GM12878 (cell line): ENCODE data around the gene RABEP2. TPM values are rescaled to one million over a fixed set of nuclear protein-coding genes. Genes with fewer than 3 reads are reported as not detected.

ENCODE experiments used
- ASH2L ChIP-seq: fragments of 300-600, 200-600 bp; sonication (generic); IDR thresholded peaks from 2 replicates; pipeline ENCODE4 v1.6.1; 2017; ENCODE audit warnings: low read depth, mild to moderate bottlenecking, borderline replicate concordance
- ATF7 ChIP-seq: fragments of 450-650 bp; IDR thresholded peaks from 2 replicates; pipeline ENCODE4 v1.6.1; 2016; ENCODE audit warnings: low read depth, mild to moderate bottlenecking
- BACH1 ChIP-seq: fragments of 450-650 bp; IDR thresholded peaks from 2 replicates; pipeline ENCODE4 v1.6.1; 2017; ENCODE audit warnings: mild to moderate bottlenecking, borderline replicate concordance
- BCL11A ChIP-seq: IDR thresholded peaks from 2 replicates; pipeline ENCODE4 v1.6.1; 2011; ENCODE audit warnings: low read depth, low read length
- BCLAF1 ChIP-seq: fragments of 450-650 bp; IDR thresholded peaks from 2 replicates; pipeline ENCODE4 v1.6.1; 2017; ENCODE audit warnings: antibody characterized with exemption, mild to moderate bottlenecking, moderate library complexity
- BHLHE40 ChIP-seq, 2 experiments: fragments of 450-650 bp in 1 of 2; IDR thresholded peaks; 2 replicates each; pipeline ENCODE4 v1.6.1; 2011 to 2017; ENCODE audit warnings: low read depth in 2 of 2, borderline replicate concordance in 1 of 2, improper control_type of control experiment in 1 of 2, low read length in 1 of 2, mild to moderate bottlenecking in 1 of 2
- BMI1 ChIP-seq: fragments of 450-650 bp; IDR thresholded peaks from 2 replicates; pipeline ENCODE4 v1.6.1; 2016; ENCODE audit warnings: mild to moderate bottlenecking, moderate library complexity, borderline replicate concordance
- EED ChIP-seq: sonication (generic); IDR thresholded peaks from 2 replicates; pipeline ENCODE4 v1.6.1; 2016; ENCODE audit warnings: antibody characterized with exemption, low read depth
- EZH2 ChIP-seq: IDR thresholded peaks from 2 replicates; pipeline ENCODE4 v1.6.1; 2012; ENCODE audit warnings: low read depth, mild to moderate bottlenecking, control low read depth, inconsistent platforms, low read length, borderline replicate concordance; ENCODE audit not compliant: control insufficient read depth
- GATAD2B ChIP-seq: fragments of 450-650 bp; conservative IDR thresholded peaks from 2 replicates; pipeline ENCODE4 v1.6.1; 2017; ENCODE audit warnings: low read depth, mild to moderate bottlenecking, moderate library complexity
- KDM1A ChIP-seq: fragments of 200-600 bp; sonication (generic); IDR thresholded peaks from 2 replicates; pipeline ENCODE4 v1.6.1; 2016; ENCODE audit warnings: borderline replicate concordance
- MAX ChIP-seq: IDR thresholded peaks from 2 replicates; pipeline ENCODE4 v1.6.1; 2012; ENCODE audit warnings: low read depth, low read length, improper control_type of control experiment
- MTA2 ChIP-seq: fragments of 450-650 bp; IDR thresholded peaks from 2 replicates; pipeline ENCODE4 v1.6.1; 2016; ENCODE audit warnings: low read depth, mild to moderate bottlenecking, moderate library complexity
- MYB ChIP-seq: fragments of 150-350 bp; IDR thresholded peaks from 2 replicates; pipeline ENCODE4 v1.6.1; 2014; ENCODE audit warnings: mild to moderate bottlenecking, low read depth, low read length, borderline replicate concordance
- NR2F1 ChIP-seq: fragments of 450-650 bp; conservative IDR thresholded peaks from 2 replicates; pipeline ENCODE4 v1.6.1; 2017; ENCODE audit warnings: mild to moderate bottlenecking
- POU2F2 ChIP-seq: IDR thresholded peaks from 3 replicates; pipeline ENCODE4 v1.6.1; 2011; ENCODE audit warnings: low read depth, mild to moderate bottlenecking, low read length, borderline replicate concordance
- SMC3 ChIP-seq: IDR thresholded peaks from 2 replicates; pipeline ENCODE4 v1.6.1; 2011; ENCODE audit warnings: low read length, improper control_type of control experiment, borderline replicate concordance
- SREBF1 ChIP-seq: IDR thresholded peaks from 2 replicates; pipeline ENCODE4 v1.6.1; 2012; ENCODE audit warnings: mild to moderate bottlenecking, low read length
- STAT1 ChIP-seq: fragments of 450-650 bp; conservative IDR thresholded peaks from 2 replicates; pipeline ENCODE4 v1.6.1; 2014; ENCODE audit warnings: antibody characterized with exemption, mild to moderate bottlenecking
- ZBTB4 ChIP-seq: fragments of 450-650 bp; formaldehyde crosslinking; IDR thresholded peaks from 2 replicates; pipeline ENCODE4 v1.4.0; 2022; ENCODE audit warnings: mild to moderate bottlenecking, moderate library complexity
- ZNF217 ChIP-seq: fragments of 450-650 bp; IDR thresholded peaks from 2 replicates; pipeline ENCODE4 v1.6.1; 2017; ENCODE audit warnings: antibody characterized with exemption, mild to moderate bottlenecking
- ZNF274 ChIP-seq: IDR thresholded peaks from one replicate; pipeline ENCODE4 v1.8.0; 2011; ENCODE audit not compliant: insufficient read length, insufficient read depth
- ZNF384 ChIP-seq: IDR thresholded peaks from 2 replicates; pipeline ENCODE4 v1.6.1; 2012; ENCODE audit warnings: low read depth, mild to moderate bottlenecking, low read length, improper control_type of control experiment, borderline replicate concordance
- ZNF622 ChIP-seq: fragments of 450-650 bp; IDR thresholded peaks from 2 replicates; pipeline ENCODE4 v1.6.1; 2017; ENCODE audit warnings: mild to moderate bottlenecking, inconsistent platforms
- ZZZ3 ChIP-seq: IDR thresholded peaks from 2 replicates; pipeline ENCODE4 v1.6.1; 2011; ENCODE audit warnings: low read depth; ENCODE audit not compliant: control insufficient read depth, insufficient read length
- polyA plus RNA-seq, 11 experiments: library from polyadenylated mRNA; depleted of rRNA in 4 of 11; unstranded in 6 of 11; stranded (reverse) in 5 of 11; fragments of >200 nt; fragmentation: Nextera tagmentation in 4 of 11; fragmentation: Illumina TruSeq in 1 of 11; extraction: Ambion mirVana in 4 of 11; extraction: Trizol in 1 of 11; gene quantifications; 1 replicate in 1 of 11; 2 replicates in 10 of 11; pipeline versions ENCODE4 v1.2.1 to v1.2.3, GENCODE V29; 2011 to 2016; ENCODE audit warnings: inconsistent platforms in 2 of 11, missing spikeins in 2 of 11, low read depth in 1 of 11
- total RNA-seq, 4 experiments: library from RNA; depleted of rRNA in 3 of 4; stranded (reverse); fragments of >200 nt in 3 of 4; fragmentation: Illumina TruSeq in 1 of 4; extraction: Trizol in 1 of 4; gene quantifications; 2 replicates each; pipeline versions ENCODE4 v1.2.1 to v1.2.3, GENCODE V29; 2013 to 2021
- TF ChIP-seq, protein P1 (sequence below): IDR thresholded peaks from 2 replicates; pipeline ENCODE4 v1.6.1; 2012; ENCODE audit warnings: low read length, inconsistent platforms

The RABEP2 gene
- total and polyA plus RNA-seq, 10 of the 15 experiments (the other 5 are each of a cell fraction or from before 2014, with no cell fraction given): 0.47 to 33.2 (median 18.6) TPM

- TF ChIP-seq ZBTB4 (CRISPR knock-in tag): no peak
- peak; percentile 64 for TF ChIP-seq GATAD2B
- TF ChIP-seq BMI1: no peak
- no peak for TF ChIP-seq SREBF1
- peak; percentile 71 for TF ChIP-seq NR2F1
- TF ChIP-seq MAX: no peak; the same call in 1 of the 2 replicates
- TF ChIP-seq BACH1: no peak
- TF ChIP-seq ZNF622: no peak
- no peak for TF ChIP-seq ASH2L
- no peak for TF ChIP-seq EZH2
- TF ChIP-seq BCLAF1: no peak
- TF ChIP-seq POU2F2: no peak
- TF ChIP-seq SMC3: no peak
- no peak for TF ChIP-seq ZNF384
- TF ChIP-seq STAT1: no peak
- TF ChIP-seq MTA2: no peak
- TF ChIP-seq ZNF217: peak; percentile 81
- TF ChIP-seq ZNF274: no peak
- no peak for TF ChIP-seq KDM1A
- TF ChIP-seq EED: peak; percentile 17; the same call in 1 of the 2 replicates
- TF ChIP-seq MYB: no peak
- no peak for TF ChIP-seq ATF7
- peak; percentile 14 to 78; a peak in 2 of 4 replicates for TF ChIP-seq BHLHE40 (IDR thresholded peaks at IDR 0.05; ENCODE audit: borderline replicate concordance in 1 of 2, low read depth in 2 of 2, low read length in 1 of 2)
- TF ChIP-seq, protein P1, sequence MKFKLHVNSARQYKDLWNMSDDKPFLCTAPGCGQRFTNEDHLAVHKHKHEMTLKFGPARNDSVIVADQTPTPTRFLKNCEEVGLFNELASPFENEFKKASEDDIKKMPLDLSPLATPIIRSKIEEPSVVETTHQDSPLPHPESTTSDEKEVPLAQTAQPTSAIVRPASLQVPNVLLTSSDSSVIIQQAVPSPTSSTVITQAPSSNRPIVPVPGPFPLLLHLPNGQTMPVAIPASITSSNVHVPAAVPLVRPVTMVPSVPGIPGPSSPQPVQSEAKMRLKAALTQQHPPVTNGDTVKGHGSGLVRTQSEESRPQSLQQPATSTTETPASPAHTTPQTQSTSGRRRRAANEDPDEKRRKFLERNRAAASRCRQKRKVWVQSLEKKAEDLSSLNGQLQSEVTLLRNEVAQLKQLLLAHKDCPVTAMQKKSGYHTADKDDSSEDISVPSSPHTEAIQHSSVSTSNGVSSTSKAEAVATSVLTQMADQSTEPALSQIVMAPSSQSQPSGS: no peak
- no peak for TF ChIP-seq BCL11A
- TF ChIP-seq ZZZ3: no peak
Observed at GRCh38 chr16:28931801-28932225, 6.8 kb upstream of the RABEP2 start, which contains the start of gene CD19 (continued).
